Progenitor cell of endocrine pancreas (in vitro differentiated cells): ENCODE results near the gene METTL25. TPM values are rescaled to one million over a fixed set of nuclear protein-coding genes. Genes with fewer than 3 reads are reported as not detected.

ENCODE experiments used
- DNase-seq: peaks from one replicate; pipeline ENCODE4 v3.0.0; 2021; ENCODE audit warnings: low spot score; ENCODE audit not compliant: unreplicated experiment
- H3K27ac Mint-ChIP-seq: 2 replicates; pipeline ENCODE4 v1.8.0; 2021; ENCODE audit warnings: mild to moderate bottlenecking, moderate library complexity, mixed read lengths
- H3K27me3 Mint-ChIP-seq: 2 replicates; pipeline ENCODE4 v1.8.0; 2021; ENCODE audit warnings: mixed read lengths
- H3K36me3 Mint-ChIP-seq: 2 replicates; pipeline ENCODE4 v1.8.0; 2022; ENCODE audit warnings: mixed read lengths; ENCODE audit not compliant: insufficient read depth
- H3K4me1 Mint-ChIP-seq: 2 replicates; pipeline ENCODE4 v1.8.0; 2021; ENCODE audit warnings: low read depth, mixed read lengths
- H3K4me3 Mint-ChIP-seq: 2 replicates; pipeline ENCODE4 v1.8.0; 2021; ENCODE audit warnings: low read depth, mild to moderate bottlenecking, moderate library complexity, mixed read lengths
- H3K9me3 Mint-ChIP-seq: 2 replicates; pipeline ENCODE4 v1.8.0; 2021; ENCODE audit warnings: low read depth, mixed read lengths
- total RNA-seq: library from RNA; stranded (reverse); gene quantifications from 2 replicates; pipeline ENCODE4 v1.2.1, GENCODE V29; 2021
- TF ChIP-seq, protein P1 (sequence below): fragments of 200-600 bp; sonication (generic); IDR thresholded peaks from one replicate; pipeline ENCODE4 v1.5.0; 2021; ENCODE audit warnings: antibody characterized with exemption, mild to moderate bottlenecking; ENCODE audit not compliant: unreplicated experiment

Gene METTL25
- total RNA-seq, 1 donor from 2014 or later, result 15.8 TPM

DNA sequence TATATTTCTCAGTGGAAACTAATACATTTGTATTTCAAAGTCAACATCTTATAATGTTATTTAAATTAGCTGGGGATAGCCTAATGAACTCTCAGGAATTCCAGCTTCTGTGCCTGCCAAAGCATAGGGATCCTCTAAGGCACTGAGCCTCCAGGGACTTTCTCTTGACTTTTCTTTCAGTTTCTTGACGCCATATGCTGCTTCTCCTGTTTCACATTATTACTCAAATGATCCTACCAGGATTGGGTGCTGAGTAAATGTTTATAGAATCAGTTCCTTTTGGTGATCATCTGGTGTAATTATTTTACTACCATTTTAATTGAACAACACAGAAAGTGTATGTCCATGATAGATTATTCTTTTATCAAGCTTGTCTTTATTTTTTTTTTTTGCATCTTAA lies 7.9 kb downstream of the METTL25 start:
- Mint-ChIP-seq H3K9me3 (peaks cover 7% of the 10 kb centered on the region), H3K4me1 (peaks cover 6% of the 10 kb centered on the region), H3K27ac (no peak overlapping the region), H3K36me3 (peaks cover 10% of the 10 kb centered on the region), H3K4me3 (no peak overlapping the region), H3K27me3 (no peaks in the 10 kb centered on the region)
- TF ChIP-seq, protein P1, sequence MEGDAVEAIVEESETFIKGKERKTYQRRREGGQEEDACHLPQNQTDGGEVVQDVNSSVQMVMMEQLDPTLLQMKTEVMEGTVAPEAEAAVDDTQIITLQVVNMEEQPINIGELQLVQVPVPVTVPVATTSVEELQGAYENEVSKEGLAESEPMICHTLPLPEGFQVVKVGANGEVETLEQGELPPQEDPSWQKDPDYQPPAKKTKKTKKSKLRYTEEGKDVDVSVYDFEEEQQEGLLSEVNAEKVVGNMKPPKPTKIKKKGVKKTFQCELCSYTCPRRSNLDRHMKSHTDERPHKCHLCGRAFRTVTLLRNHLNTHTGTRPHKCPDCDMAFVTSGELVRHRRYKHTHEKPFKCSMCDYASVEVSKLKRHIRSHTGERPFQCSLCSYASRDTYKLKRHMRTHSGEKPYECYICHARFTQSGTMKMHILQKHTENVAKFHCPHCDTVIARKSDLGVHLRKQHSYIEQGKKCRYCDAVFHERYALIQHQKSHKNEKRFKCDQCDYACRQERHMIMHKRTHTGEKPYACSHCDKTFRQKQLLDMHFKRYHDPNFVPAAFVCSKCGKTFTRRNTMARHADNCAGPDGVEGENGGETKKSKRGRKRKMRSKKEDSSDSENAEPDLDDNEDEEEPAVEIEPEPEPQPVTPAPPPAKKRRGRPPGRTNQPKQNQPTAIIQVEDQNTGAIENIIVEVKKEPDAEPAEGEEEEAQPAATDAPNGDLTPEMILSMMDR, result no peak
- no peak for DNase-seq

GRCh38 chr12:82375201-82375600 lies 16.9 kb downstream of the METTL25 start:
- Mint-ChIP-seq H3K27ac (no peak overlapping the region), H3K36me3 (peaks cover 36% of the 10 kb centered on the region), H3K4me1 (no peaks in the 10 kb centered on the region), H3K9me3 (peaks cover 16% of the 10 kb centered on the region), H3K27me3 (no peaks in the 10 kb centered on the region), H3K4me3 (no peak overlapping the region)
- no peak for DNase-seq
- TF ChIP-seq, protein P1, result no peak

GRCh38 chr12:82378997-82379396 lies 20.7 kb downstream of the METTL25 start:
- Mint-ChIP-seq H3K4me1 (no peaks in the 10 kb centered on the region), H3K27ac (no peak overlapping the region), H3K36me3 (peaks cover 11% of the 10 kb centered on the region), H3K27me3 (no peaks in the 10 kb centered on the region), H3K9me3 (peaks cover 6% of the 10 kb centered on the region), H3K4me3 (no peak overlapping the region)
- DNase-seq, result no peak
- TF ChIP-seq, protein P1, result no peak

DNA sequence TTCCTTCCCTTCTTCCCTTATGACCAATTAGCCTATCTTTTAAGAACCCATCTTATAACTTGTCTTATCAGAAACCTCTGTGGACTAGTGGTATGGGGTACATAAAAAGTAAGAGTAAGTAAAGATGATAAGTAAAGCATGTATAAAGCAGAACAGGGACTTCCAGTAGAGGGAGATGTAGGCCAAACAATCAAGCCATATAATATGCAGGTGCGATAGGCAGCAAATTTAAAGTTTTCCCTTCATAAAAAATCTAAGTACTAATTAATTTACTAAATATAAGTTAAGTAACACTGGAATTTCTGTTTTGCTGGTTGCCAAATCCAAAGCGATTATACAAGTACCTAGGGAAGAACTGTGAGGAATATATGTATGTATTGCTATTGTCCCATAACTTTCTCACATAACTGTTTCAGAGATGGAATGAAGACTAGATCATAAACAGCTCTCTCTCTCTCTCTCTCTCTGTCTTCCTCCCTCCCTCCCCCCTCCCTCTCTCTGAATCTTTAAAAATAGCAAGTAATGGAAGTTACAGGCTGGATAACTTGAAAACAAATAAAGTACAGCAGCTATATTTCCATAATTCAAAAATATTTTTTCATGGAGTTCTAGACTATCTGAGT lies 25.7 kb downstream of the METTL25 start:
- no peak for DNase-seq
- TF ChIP-seq, protein P1, result peak; percentile 54
- no peaks in the 10 kb centered on the region for H3K9me3 Mint-ChIP-seq
- H3K36me3 Mint-ChIP-seq, result no peaks in the 10 kb centered on the region
- no peak overlapping the region for H3K27ac Mint-ChIP-seq
- H3K27me3 Mint-ChIP-seq, result no peaks in the 10 kb centered on the region
- no peak overlapping the region for H3K4me3 Mint-ChIP-seq
- no peaks in the 10 kb centered on the region for H3K4me1 Mint-ChIP-seq

DNA sequence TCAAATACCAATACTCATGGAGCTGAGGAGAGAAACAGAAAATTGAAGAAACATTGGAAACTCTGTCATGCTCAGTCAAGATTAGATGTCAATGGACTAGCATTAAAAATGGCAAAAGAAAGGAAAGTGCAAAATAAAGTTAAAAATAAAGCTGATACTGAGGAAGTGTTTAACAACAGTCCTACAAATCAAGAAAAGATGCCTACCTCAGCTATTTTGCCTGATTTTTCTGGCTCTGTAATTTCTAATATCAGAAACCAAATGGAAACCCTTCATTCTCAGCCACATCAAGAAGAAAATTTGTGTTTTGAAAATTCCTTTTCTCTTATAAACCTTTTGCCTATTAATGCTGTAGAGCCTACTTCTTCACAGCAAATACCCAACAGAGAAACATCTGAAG lies 40.5 kb downstream of the METTL25 start:
- Mint-ChIP-seq H3K4me3 (no peak overlapping the region), H3K36me3 (no peaks in the 10 kb centered on the region), H3K9me3 (no peaks in the 10 kb centered on the region), H3K27ac (no peak overlapping the region), H3K27me3 (no peaks in the 10 kb centered on the region), H3K4me1 (no peaks in the 10 kb centered on the region)
- DNase-seq, result no peak
- TF ChIP-seq, protein P1, result no peak
